ENCODE data around the gene ACTR10. TPM values are rescaled to one million over a fixed set of nuclear protein-coding genes. Genes with fewer than 3 reads are reported as not detected.

ACTR10 gene
- total RNA-seq, 1 donor from 2014 or later: 67.3 TPM

GRCh38 chr14:58265401-58265800 is 65.5 kb downstream of the ACTR10 start:
- no peak for DNase-seq (ENCODE audit: extremely low spot score, unreplicated experiment)
- H3K36me3 Mint-ChIP-seq: peaks cover 31% of the 10 kb centered on the region

GRCh38 chr14:58270628-58271027 is 70.7 kb downstream of the ACTR10 start:
- H3K4me1 Mint-ChIP-seq (ENCODE audit: unreplicated experiment): peaks cover under 1% of the 10 kb centered on the region
- H3K27me3 Mint-ChIP-seq: no peaks in the 10 kb centered on the region
- H3K27ac Mint-ChIP-seq: peak overlapping the region; percentile 21
- no peak overlapping the region for H3K4me3 Mint-ChIP-seq
- no peak for TF ChIP-seq CTCF (conservative IDR thresholded peaks at IDR 0.05)
- no peaks in the 10 kb centered on the region for H3K9me3 Mint-ChIP-seq
- DNase-seq (ENCODE audit: extremely low spot score, unreplicated experiment): no peak
- H3K36me3 Mint-ChIP-seq: peaks cover 33% of the 10 kb centered on the region

More at GRCh38 chr14:58265401-58265800, 65.5 kb downstream of the ACTR10 start:
- TF ChIP-seq CTCF (conservative IDR thresholded peaks at IDR 0.05): no peak
- Mint-ChIP-seq H3K4me3 (no peak overlapping the region), H3K4me1 (ENCODE audit: unreplicated experiment) (no peaks in the 10 kb centered on the region), H3K27ac (no peak overlapping the region), H3K9me3 (no peaks in the 10 kb centered on the region), H3K27me3 (no peaks in the 10 kb centered on the region)

- no peak overlapping the region for H3K27ac Mint-ChIP-seq
These were observed 72.8 kb downstream of the ACTR10 start for GRCh38 chr14:58272588-58273372.

GRCh38 chr14:58274881-58275280 is 74.9 kb downstream of the ACTR10 start:
- H3K9me3 Mint-ChIP-seq: no peaks in the 10 kb centered on the region
- H3K4me3 Mint-ChIP-seq: no peak overlapping the region
- no peak for TF ChIP-seq CTCF (conservative IDR thresholded peaks at IDR 0.05)
- no peak overlapping the region for H3K27ac Mint-ChIP-seq
- peaks cover 7% of the 10 kb centered on the region for H3K4me1 Mint-ChIP-seq (ENCODE audit: unreplicated experiment)
- H3K27me3 Mint-ChIP-seq: no peaks in the 10 kb centered on the region
- peaks cover 23% of the 10 kb centered on the region for H3K36me3 Mint-ChIP-seq
- no peak for DNase-seq (ENCODE audit: extremely low spot score, unreplicated experiment)

More at GRCh38 chr14:58272588-58273372, 72.8 kb downstream of the ACTR10 start:
- DNase-seq (ENCODE audit: extremely low spot score, unreplicated experiment): no peak
- Mint-ChIP-seq H3K9me3 (no peaks in the 10 kb centered on the region), H3K4me3 (no peak overlapping the region), H3K36me3 (peaks cover 28% of the 10 kb centered on the region), H3K4me1 (ENCODE audit: unreplicated experiment) (peaks cover 7% of the 10 kb centered on the region), H3K27me3 (no peaks in the 10 kb centered on the region)
- peak; percentile 44 for TF ChIP-seq CTCF (conservative IDR thresholded peaks at IDR 0.05)

- no peaks in the 10 kb centered on the region for H3K9me3 Mint-ChIP-seq
- H3K4me3 Mint-ChIP-seq: no peak overlapping the region
- peaks cover 9% of the 10 kb centered on the region for H3K4me1 Mint-ChIP-seq (ENCODE audit: unreplicated experiment)
- TF ChIP-seq CTCF (conservative IDR thresholded peaks at IDR 0.05): no peak
- peaks cover 15% of the 10 kb centered on the region for H3K36me3 Mint-ChIP-seq
- DNase-seq (ENCODE audit: extremely low spot score, unreplicated experiment): no peak
- H3K27ac Mint-ChIP-seq: no peak overlapping the region
- H3K27me3 Mint-ChIP-seq: no peaks in the 10 kb centered on the region
These were observed 75.7 kb downstream of the ACTR10 start for GRCh38 chr14:58275527-58276190.

All from type B pancreatic cell (in vitro differentiated cells).